Measurements from ENCODE around the gene ACBD3.

DNA sequence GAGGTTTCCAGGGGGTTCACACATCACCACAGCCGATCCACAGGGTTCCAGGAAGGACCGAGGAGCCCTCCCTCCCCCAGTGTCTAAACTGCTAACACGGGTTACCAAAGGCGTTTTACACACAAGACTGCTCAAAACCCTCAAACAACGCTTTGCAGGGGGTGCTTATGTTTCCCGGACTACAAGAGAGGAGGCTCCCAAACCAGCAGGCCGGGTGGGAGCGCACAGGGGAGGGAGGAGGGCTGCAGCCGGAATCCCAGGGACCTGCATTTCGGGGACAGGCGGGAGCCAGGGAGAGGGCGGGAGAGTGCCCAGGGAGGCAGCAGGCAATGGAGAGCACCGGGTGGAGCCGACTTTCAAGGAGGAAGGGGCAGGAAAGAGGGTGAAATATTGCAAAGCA lies 50.8 kb downstream of the ACBD3 start:
- TF ChIP-seq NFYB (IDR thresholded peaks at IDR 0.05; ENCODE audit: insufficient read depth, low read depth, low read length) (no peak), KLF5 (IDR thresholded peaks at IDR 0.05; ENCODE audit: partially characterized antibody) (no peak), HDAC2 (IDR thresholded peaks at IDR 0.05) (no peak), RAD21 (IDR thresholded peaks at IDR 0.05; ENCODE audit: insufficient read depth, low read depth, low read length) (no peak), POLR2A (IDR thresholded peaks at IDR 0.05; ENCODE audit: low read depth, low read length) (no peak), KDM1A (IDR thresholded peaks at IDR 0.05; ENCODE audit: borderline replicate concordance) (no peak), JUNB (IDR thresholded peaks at IDR 0.05) (no peak), EZH2 (IDR thresholded peaks at IDR 0.05; ENCODE audit: borderline replicate concordance, control insufficient read depth, low read depth, low read length) (no peak), TAF1 (IDR thresholded peaks at IDR 0.05; ENCODE audit: borderline replicate concordance, low read depth, low read length) (no peak), STAT3 (IDR thresholded peaks at IDR 0.05; ENCODE audit: low read depth, low read length) (no peak), YBX1 (IDR thresholded peaks at IDR 0.05) (no peak), FOXM1 (IDR thresholded peaks at IDR 0.05; ENCODE audit: low read depth, low read length) (no peak)
- TF ChIP-seq, protein P1, sequence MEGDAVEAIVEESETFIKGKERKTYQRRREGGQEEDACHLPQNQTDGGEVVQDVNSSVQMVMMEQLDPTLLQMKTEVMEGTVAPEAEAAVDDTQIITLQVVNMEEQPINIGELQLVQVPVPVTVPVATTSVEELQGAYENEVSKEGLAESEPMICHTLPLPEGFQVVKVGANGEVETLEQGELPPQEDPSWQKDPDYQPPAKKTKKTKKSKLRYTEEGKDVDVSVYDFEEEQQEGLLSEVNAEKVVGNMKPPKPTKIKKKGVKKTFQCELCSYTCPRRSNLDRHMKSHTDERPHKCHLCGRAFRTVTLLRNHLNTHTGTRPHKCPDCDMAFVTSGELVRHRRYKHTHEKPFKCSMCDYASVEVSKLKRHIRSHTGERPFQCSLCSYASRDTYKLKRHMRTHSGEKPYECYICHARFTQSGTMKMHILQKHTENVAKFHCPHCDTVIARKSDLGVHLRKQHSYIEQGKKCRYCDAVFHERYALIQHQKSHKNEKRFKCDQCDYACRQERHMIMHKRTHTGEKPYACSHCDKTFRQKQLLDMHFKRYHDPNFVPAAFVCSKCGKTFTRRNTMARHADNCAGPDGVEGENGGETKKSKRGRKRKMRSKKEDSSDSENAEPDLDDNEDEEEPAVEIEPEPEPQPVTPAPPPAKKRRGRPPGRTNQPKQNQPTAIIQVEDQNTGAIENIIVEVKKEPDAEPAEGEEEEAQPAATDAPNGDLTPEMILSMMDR (IDR thresholded peaks at IDR 0.05 in 2 of 3, conservative IDR thresholded peaks at IDR 0.05 in 1 of 3; ENCODE audit: control insufficient read depth in 2 of 3, extremely low read depth in 1 of 3, insufficient read depth in 1 of 3, low read depth in 3 of 3, low read length in 3 of 3), result no peak
- TF ChIP-seq, protein P2, sequence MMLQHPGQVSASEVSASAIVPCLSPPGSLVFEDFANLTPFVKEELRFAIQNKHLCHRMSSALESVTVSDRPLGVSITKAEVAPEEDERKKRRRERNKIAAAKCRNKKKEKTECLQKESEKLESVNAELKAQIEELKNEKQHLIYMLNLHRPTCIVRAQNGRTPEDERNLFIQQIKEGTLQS (IDR thresholded peaks at IDR 0.05; ENCODE audit: borderline replicate concordance, extremely low read depth, low read depth, low read length), result no peak

Data from GM12878 (cell line).